GM20000 (cell line): ENCODE measurements around the gene TBXA2R.
"Not testable (repeated sequence)": the region's sequence is repeated elsewhere in the genome, so short reads cannot be mapped to it uniquely, and the experiment has no call there.

ENCODE experiments used
- DNase-seq: peaks from one replicate; pipeline ENCODE4 v3.0.0; 2012; ENCODE audit warnings: low spot score
- CTCF ChIP-seq: IDR thresholded peaks from 2 replicates; pipeline ENCODE4 v1.5.1; 2012; ENCODE audit warnings: mild to moderate bottlenecking, control low read depth; ENCODE audit errors: extremely low read depth, missing control alignments

Gene TBXA2R

GRCh38 chr19:3589949-3590348 is 16.7 kb downstream of the TBXA2R start:
- DNase-seq = no peak
- TF ChIP-seq CTCF = no peak

- TF ChIP-seq CTCF = no peak
- DNase-seq = no peak
Measured at GRCh38 chr19:3589439-3589838, 17.2 kb downstream of the TBXA2R start.

- TF ChIP-seq CTCF = no peak
- peak; percentile 24 for DNase-seq
Measured at GRCh38 chr19:3586707-3587346, 19.8 kb downstream of the TBXA2R start.

- TF ChIP-seq CTCF = peak; percentile 31
- DNase-seq = peak; percentile 83
Measured at GRCh38 chr19:3586127-3586626, 20.5 kb downstream of the TBXA2R start.

GRCh38 chr19:3585301-3586126 is 21.2 kb downstream of the TBXA2R start, which contains the start of gene GIPC3:
TSS of gene GIPC3 (plus strand) at chr19:3585478. CDS start at chr19:3585598, 120 bp downstream.
- TF ChIP-seq CTCF = no peak

GRCh38 chr19:3584036-3584802 is 22.5 kb downstream of the TBXA2R start:
- not testable (repeated sequence) for DNase-seq

More at GRCh38 chr19:3585301-3586126, 21.2 kb downstream of the TBXA2R start, which contains the start of gene GIPC3:
- DNase-seq = peak; percentile 47

- not testable (repeated sequence) for DNase-seq
Measured at GRCh38 chr19:3581792-3582191, 24.9 kb downstream of the TBXA2R start.
